GM21619 (cell line): ENCODE measurements around the gene MYO5A.
"Not testable (repeated sequence)": the region's sequence is repeated elsewhere in the genome, so short reads cannot be mapped to it uniquely, and the experiment has no call there.

Experiments
- ATAC-seq: cut with Tn5 transposase; IDR thresholded peaks from one replicate; pipeline ENCODE4 v1.9.1; 2021; ENCODE audit not compliant: unreplicated experiment

The MYO5A gene

DNA sequence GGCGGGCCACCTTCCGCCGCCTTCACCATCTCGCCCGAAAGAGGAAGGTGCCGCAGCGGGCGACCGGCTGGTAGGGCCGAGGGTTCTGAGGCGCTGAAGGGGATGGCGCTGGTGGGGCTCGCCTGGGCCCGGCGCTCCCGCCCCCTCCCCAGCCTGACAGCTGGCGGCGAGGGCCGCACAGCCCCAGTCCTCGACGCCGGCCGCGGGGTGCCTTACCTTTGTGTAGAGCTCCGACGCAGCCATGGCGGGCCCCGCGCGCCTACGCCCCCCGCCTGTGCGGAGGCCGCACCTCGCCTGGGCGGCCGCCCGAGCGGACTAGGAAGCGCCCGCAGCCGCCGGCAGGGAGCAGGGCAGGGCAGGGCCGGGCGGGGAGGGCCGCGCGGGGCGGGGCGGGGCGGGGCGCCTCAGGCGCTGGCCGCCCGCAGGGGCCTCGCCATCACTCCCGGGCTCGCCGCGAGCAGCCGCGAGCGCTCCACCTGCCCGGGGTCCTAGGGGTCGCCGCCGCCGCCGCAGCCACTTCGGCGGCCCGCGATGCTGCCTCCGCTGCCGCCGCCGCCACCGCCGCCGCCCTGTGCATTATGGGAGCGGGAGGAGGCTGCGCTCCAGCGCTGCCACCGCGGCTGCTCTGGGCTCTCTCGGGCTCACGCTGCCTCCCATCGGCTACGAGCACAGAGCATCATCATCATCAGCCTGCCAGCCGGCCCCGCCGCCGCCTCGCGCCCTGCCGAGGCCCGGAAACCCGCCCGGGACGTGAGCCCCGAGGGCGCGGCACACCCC is at the start of gene MYO5A:
Gene MYO5A (minus strand): TSS at position 317 of the 777 bp plus-strand sequence. CDS start 74 bp downstream, at position 243.
- ATAC-seq: peak; percentile 83

GRCh38 chr15:52576692-52577091 is 48.0 kb upstream of the MYO5A start:
- ATAC-seq: no peak

DNA sequence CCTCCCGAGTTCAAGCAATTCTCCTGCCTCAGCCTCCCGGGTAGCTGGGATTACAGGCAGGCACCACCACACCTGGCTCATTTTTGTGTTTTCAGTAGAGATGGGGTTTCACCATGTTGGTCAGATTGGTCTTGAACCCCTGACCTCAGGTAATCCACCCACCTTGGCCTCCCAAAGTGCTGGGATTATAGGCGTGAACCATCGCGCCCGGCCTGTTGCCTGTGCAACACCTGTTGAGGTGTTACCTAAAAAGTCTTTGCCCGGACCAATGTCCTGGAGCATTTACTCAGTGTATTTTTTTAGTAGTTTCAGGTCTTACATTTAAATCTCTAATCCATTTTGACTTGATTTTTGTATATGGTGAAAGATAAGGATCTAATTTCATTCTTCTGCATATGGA is 46.9 kb upstream of the MYO5A start:
- ATAC-seq: not testable (repeated sequence)

DNA sequence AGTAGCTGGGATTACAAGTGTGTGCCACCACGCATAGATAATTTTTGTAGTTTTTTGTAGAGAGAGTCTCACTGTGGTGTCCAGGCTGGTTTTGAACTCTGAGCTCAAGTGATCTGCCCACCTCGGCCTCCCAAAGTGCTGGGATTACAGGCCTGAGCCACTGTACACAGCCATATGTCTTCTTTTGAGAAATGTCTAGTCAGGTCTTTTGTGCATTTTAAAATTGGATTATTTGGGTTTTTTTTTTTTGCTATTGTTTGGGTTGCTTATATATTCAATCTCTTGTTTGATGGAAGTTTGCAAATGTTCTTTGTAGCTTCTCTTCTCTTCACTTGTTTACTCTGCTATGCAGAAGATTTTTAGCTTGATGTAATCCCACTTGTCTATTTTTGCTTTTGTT is 46.4 kb upstream of the MYO5A start:
- ATAC-seq: no peak

GRCh38 chr15:52574623-52575022 is 45.9 kb upstream of the MYO5A start:
- not testable (repeated sequence) for ATAC-seq

GRCh38 chr15:52568601-52569585 is 40.2 kb upstream of the MYO5A start, which contains the start of gene ARPP19:
Gene ARPP19, minus strand, starts transcription at chr15:52569030. Its CDS starts 138 bp downstream, at chr15:52568892.
- peak; percentile 59 for ATAC-seq

DNA sequence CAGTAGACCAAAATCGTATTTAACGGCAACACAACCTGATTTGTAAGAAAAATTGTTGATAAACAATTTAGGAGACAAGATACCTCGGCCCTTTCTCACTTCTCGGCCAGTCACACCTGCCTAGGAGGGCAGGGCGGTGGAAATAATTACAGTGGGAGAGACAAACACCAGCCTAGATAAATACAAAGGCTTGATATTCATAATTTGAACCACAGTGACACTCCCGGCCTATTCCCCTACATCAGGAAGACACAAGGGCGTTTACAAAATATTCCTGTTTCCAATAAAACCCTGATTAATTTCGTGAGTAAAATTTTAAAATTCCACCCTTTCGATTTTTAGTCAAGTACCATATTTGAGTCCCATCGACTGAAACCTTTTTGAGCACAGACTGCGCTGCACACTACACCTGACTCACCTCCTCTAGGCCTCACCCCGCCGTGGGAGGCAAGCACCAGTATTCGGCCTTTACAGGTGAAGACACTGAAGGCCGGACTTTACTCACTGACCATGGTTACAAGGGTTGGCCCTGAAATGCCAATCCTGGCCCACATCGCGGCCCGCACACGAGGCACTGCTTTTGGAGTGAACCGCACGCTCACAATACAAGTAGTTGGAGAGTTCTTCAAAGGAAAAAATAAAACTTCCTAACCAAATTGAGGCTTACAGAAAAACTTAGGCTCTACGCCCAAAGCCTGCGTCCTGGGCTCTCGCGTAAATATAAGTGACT is 39.4 kb upstream of the MYO5A start:
- no peak for ATAC-seq

DNA sequence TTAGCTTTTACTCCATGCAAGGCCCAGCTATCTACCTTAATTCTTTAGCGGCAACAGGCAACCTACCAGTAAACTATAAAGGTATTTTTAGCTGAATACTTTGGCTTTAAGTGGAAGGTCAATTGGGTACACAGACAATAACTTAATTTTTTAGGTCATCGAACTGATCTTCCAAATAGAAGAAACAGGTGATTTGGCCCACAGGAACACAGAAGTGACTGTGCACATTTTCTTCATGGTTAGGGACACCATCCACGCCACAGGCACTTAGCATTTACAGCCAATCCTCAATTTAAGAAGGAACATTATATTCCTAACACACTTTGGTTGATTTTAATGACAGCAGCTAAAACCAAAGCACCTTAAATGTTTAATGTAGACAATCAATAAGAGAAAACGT is 38.2 kb upstream of the MYO5A start:
- ATAC-seq: no peak

DNA sequence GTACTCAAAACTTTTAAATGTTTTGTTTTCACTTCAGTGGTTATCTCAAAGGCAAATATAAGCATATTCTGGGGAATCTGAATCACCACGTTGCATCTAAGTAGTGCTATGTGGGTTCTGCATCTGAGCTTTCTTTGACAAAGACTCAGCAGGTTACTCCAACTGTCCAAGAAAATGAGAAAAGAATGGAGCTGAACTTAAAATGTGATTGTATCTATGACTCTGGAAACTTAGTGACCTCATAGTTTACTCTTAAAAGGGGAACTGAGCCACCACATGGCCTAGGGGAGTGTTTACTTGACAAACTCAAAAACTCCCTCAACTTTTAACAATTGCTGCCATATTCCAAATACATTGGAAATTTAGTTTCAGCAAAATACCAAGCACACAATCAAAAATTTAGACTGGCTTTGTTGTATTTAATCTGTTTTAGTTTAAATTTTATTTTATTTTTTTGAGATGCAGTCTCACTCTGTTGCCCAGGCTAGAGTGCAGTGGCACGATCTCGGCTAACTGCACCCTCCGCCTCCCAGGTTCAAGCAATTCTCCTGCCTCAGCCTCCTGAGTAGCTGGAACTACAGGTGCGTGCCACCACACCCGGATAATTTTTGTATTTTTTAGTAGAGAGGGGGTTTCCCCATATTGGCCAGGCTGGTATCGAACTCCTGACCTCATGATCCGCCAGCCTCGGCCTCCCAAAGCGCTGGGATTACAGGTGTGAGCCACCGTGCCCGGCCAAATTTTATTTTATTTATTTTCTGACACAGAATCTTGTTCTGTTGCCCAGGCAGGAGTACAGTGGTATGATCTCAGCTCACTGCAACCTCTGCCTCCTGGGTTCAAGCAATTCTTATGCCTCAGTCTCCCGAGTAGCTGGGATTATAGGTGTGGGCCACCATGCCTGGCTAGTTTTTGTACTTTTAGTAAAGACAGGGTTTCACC is 37.0 kb upstream of the MYO5A start:
- peak; percentile 41 for ATAC-seq

DNA sequence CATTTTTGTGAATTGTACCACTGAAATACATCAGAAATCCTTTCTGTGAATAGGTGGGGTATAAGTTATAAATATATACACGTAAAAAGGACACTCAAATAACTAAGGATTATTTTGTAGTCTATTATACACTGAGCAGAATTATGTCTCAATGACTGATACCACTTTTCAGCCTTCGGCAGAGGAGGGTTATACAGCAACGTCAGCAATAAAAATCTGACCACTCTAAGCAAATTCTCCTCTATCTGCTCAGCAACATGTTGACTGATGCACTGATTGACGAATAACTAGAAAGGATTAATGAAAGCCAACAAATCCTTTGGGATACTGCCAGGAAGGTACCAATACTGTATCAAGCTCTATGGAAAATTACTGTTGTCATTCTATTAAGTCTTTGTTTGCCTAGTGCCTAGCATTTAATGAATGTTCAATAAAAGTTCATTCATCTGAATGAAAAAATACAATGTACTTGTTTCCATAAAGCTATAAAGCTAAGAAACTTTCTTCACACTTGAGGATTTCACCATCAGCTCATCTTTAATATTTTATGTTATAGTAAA is 34.9 kb upstream of the MYO5A start:
- no peak for ATAC-seq

DNA sequence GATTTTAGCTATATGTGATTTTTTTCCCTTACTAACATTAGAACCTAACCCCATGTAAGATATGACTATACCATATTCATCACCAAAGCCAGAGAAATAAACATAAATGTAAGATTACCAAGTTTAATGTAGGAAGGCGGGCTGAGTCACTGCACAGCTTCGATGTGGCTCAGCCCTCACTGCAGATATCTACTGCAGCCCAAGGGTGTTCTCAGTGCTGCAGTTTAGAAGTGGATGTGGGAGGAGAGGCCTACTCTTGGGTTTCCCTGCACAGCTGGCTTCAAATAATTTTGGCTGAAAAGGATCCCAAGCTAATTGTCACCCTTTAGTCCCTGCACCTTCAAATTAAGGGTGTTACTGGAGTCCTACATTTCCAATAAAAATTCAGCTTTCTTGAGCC is 30.9 kb upstream of the MYO5A start:
- peak; percentile 23 for ATAC-seq

DNA sequence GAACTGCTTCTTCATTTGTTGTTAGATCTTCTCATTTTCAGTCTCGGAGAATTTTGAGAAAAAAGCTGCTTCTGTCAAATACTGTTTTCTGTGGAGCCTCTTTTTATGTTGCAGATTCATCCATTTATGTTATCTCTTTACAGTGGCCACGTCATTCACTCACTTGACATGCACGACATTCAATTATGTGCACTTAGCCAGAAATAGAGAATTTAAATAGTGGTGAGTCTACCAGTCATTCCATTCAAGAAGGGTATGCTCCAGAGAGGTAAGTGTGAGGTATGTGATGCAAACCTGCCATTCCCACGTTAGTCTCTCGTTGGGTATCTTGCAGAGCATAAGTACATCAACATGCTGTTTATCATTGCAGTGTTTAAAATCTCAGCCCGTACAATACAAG is 30.3 kb upstream of the MYO5A start:
- ATAC-seq: peak; percentile 33

- ATAC-seq: peak; percentile 68
Observed at GRCh38 chr15:52558196-52558595, 29.5 kb upstream of the MYO5A start.

DNA sequence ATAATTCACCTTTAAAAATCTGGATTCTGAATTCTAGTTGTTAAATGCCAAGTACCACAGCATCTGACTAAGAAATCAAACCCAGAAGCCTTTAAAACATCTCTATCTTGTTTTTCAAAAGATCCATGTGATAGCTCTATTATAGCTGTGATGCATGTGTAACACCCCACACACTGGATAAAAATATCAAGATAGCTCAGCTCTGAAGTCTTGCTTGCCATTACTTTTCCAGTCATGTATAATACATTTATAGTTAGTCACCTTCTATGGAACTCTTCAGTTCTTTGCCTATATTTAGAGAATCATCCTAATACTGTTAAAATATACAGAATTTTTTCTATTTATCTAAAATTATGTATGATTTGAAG is 28.6 kb upstream of the MYO5A start:
- no peak for ATAC-seq

DNA sequence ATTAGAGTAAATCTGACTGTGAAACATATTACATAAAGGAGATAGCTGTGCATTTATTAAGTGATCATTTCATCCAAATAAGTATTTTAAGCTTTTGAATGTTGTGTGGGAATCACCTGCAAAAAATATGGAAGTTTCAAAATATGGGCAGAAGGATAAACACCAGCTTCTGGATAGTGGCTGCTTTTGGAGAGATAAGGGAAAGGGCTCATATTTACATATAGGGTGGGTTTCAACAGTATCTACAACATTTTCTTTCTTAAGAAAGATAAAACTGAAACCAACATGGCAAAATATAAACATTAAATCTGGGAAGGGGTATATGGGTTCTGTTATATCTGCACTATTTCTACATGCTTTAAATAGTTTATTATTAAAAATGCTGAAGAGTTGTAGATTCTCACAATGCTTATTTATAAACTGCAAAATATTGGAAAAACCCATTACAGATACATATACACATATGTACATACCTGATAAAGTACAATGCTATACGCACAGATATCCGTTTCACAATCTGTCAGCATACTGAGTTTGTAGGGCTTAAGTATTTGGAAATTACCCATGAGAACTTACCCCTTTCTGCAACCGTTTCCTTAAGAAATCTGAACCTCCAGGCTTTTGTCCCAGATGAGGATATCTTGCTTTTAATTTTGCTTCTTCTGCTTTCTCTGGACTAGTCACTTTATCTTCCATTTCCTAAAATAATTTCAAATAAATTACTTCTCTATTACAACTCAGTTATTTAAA is 28.0 kb upstream of the MYO5A start:
- no peak for ATAC-seq

DNA sequence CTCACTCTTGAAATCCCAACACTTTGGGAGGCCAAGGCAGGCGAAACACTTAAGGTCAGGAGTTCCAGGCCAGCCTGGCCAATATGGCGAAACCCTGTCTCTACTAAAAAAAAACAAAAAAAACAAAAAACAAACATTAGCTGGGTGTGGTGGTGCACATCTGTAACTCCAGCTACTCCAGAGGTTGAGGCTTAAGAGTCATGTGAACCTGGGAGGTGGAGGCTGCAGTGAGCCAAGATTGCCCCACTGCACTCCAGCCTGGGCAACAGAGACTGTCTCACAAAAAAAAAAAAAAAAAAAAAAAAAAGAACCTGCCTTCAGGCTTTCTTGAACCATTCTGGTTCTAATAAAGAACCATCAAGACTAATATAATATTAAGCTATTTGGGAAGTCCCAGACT is 23.6 kb upstream of the MYO5A start:
- no peak for ATAC-seq

DNA sequence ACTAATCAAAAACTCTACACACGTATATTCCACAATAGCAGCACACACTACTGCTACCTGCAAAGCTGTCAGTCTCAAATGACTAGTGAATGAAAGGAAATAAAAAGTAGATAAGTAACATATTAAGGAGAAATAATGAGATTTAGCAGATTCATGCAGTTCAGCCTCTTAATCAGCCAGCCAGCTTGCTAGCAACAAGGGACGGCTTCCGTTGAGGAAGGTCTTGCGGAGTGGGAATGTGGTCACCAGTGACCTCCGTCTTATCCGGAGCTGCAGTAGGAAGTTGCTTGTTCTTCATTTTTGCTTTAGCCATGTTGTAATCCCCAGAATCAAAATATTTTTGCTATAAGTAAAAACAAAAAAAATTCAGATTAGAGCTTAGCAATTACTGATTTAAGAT is 23.1 kb upstream of the MYO5A start:
- ATAC-seq: no peak

DNA sequence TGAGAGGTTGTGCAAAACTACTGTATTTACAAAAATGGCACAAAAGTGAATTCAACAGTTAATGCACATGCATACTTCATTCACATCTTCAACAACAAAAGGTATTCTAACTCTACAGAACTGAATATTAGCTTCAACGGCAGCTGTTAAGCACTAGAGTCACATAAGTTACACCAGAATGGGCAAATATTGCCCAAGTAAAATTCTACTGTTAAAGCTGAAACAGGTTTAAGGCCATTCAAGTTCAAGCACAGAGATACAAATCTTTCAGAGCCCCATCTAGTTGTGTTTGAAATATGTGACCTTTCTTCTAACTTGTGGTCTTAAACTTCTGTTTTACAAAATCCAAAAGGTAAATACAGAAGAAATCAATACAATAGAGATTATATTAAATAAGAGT is 22.5 kb upstream of the MYO5A start:
- not testable (repeated sequence) for ATAC-seq
